ENCODE data around the gene TM7SF2.
"Not testable (repeated sequence)": the region's sequence is repeated elsewhere in the genome, so short reads cannot be mapped to it uniquely, and the experiment has no call there.

TM7SF2 gene

GRCh38 chr11:65131417-65131776, 19.7 kb downstream of the TM7SF2 start:
- DNase-seq: no peak

GRCh38 chr11:65131895-65132237, 20.2 kb downstream of the TM7SF2 start:
- no peak for DNase-seq

GRCh38 chr11:65132238-65132987, 20.7 kb downstream of the TM7SF2 start:
- no peak for DNase-seq

GRCh38 chr11:65132988-65133700, 21.5 kb downstream of the TM7SF2 start:
- DNase-seq: peak; percentile 35

- no peak for DNase-seq
Observed at GRCh38 chr11:65133724-65134123, 22.1 kb downstream of the TM7SF2 start.

GRCh38 chr11:65134240-65134951, 22.7 kb downstream of the TM7SF2 start, which contains the start of gene SYVN1:
Gene SYVN1, minus strand, starts transcription at chr11:65134519. Its CDS starts 918 bp downstream, at chr11:65133601.
- peak; percentile 93 for DNase-seq

- peak; percentile 99 for DNase-seq
Observed at GRCh38 chr11:65134952-65135632, 23.4 kb downstream of the TM7SF2 start.

GRCh38 chr11:65135633-65136145, 24.0 kb downstream of the TM7SF2 start:
- no peak for DNase-seq

- DNase-seq: no peak
Observed at GRCh38 chr11:65136515-65137096, 24.9 kb downstream of the TM7SF2 start.

GRCh38 chr11:65141896-65142494, 30.3 kb downstream of the TM7SF2 start:
- DNase-seq: no peak

GRCh38 chr11:65147352-65148075, 35.8 kb downstream of the TM7SF2 start:
- no peak for DNase-seq

GRCh38 chr11:65148657-65149056, 37.0 kb downstream of the TM7SF2 start:
- no peak for DNase-seq

GRCh38 chr11:65150131-65150508, 38.4 kb downstream of the TM7SF2 start:
- DNase-seq: not testable (repeated sequence)

- DNase-seq: no peak
Observed at GRCh38 chr11:65150509-65151299, 39.0 kb downstream of the TM7SF2 start.

- DNase-seq: no peak
Observed at GRCh38 chr11:65151331-65151899, 39.7 kb downstream of the TM7SF2 start.

- DNase-seq: no peak
Observed at GRCh38 chr11:65152122-65152521, 40.5 kb downstream of the TM7SF2 start.

GRCh38 chr11:65156256-65156655, 44.6 kb downstream of the TM7SF2 start:
- no peak for DNase-seq

- no peak for DNase-seq
Observed at GRCh38 chr11:65156926-65157325, 45.3 kb downstream of the TM7SF2 start.

GRCh38 chr11:65157336-65157735, 45.7 kb downstream of the TM7SF2 start:
- DNase-seq: no peak

GRCh38 chr11:65159012-65159411, 47.3 kb downstream of the TM7SF2 start:
- no peak for DNase-seq

Data from NCI-H526 treated with DMSO at 0.1 percent for 48 hours (cell line).